Esophagus muscularis mucosa (tissue), 3 donors: ENCODE results near the gene CTTNBP2.

ENCODE experiments used
- CTCF ChIP-seq, 3 experiments: fragments of 200-600 bp in 2 of 3; fragments of 450-650 bp in 1 of 3; sonication (generic) in 2 of 3; IDR thresholded peaks; one replicate each; pipeline ENCODE4 v1.5.1; 2017 to 2019; ENCODE audit warnings: antibody characterized with exemption in 3 of 3, mild to moderate bottlenecking in 2 of 3, moderate library complexity in 1 of 3
- POLR2A ChIP-seq: fragments of 450-650 bp; IDR thresholded peaks from one replicate; pipeline ENCODE4 v1.6.1; 2017; ENCODE audit warnings: antibody characterized with exemption, moderate library complexity, mild to moderate bottlenecking, low read depth
- POLR2AphosphoS5 ChIP-seq, 2 donors: sonication (generic); formaldehyde crosslinking; IDR thresholded peaks; one replicate each; pipeline ENCODE4 v1.6.1; 2017; ENCODE audit warnings: antibody characterized with exemption in 2 of 2

DNA sequence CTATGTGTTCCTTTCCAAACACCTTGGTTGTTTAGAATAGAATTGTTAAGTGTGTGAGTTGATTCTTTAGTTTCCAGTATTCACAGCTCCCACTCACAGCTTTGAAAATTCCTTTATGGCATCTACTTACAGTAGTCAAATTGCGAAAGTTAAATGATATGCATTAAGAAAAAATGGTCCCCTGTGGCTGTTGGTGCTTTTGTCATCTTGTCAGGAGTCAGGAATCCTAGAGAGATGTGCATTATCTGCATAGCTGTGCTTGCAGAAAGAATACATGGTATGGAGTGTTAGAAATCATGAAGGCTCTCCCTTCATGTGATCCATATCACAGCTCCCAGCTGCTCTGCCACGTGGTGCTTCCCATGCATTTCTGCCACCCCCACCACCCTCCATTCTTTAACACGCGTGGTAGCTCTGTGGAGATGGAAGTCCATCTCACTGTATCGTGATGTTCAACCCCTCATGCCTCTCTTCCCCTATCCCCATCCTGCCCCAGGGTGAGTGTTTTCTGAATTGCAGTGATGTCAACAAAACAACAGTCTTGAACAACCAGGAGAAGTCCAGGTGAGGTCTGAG is 29.2 kb upstream of the CTTNBP2 start:
- TF ChIP-seq CTCF (IDR thresholded peaks at IDR 0.05) (no peak), POLR2A (no peak), POLR2AphosphoS5 (IDR thresholded peaks at IDR 0.05) (no peak)
